Stomach (tissue), 9 donors: ENCODE measurements around the gene SPDYE1. TPM values are rescaled to one million over a fixed set of nuclear protein-coding genes. Genes with fewer than 3 reads are reported as not detected.
A peak's percentile ranks its signal among the peaks of the same experiment; 100 is the strongest.
"Not testable (repeated sequence)": the region's sequence is repeated elsewhere in the genome, so short reads cannot be mapped to it uniquely, and the experiment has no call there.

Experiments
- DNase-seq, 2 donors: peaks; one replicate each; pipeline versions ENCODE4 v3.0.0 to v3.0.0-alpha.2; 2013 to 2019
- H3K27ac ChIP-seq, 5 donors: fragments of 200-600 bp in 4 of 5; sonication (generic) in 4 of 5; one replicate each; pipeline ENCODE4 v1.5.1; 2013 to 2019; ENCODE audit warnings: mild to moderate bottlenecking in 1 of 5, moderate library complexity in 1 of 5
- H3K27me3 ChIP-seq, 3 donors: fragments of 200-600 bp; sonication (generic); one replicate each; pipeline ENCODE4 v1.5.1; 2017 to 2019; ENCODE audit warnings: mixed run types in 1 of 3
- H3K36me3 ChIP-seq, 4 donors: fragments of 200-600 bp; sonication (generic); 1 replicate in 3 of 4; 2 replicates in 1 of 4; pipeline ENCODE4 v1.5.1; 2016 to 2019
- H3K4me1 ChIP-seq, 4 donors: fragments of 200-600 bp; sonication (generic); one replicate each; pipeline ENCODE4 v1.5.1; 2016 to 2019
- H3K4me3 ChIP-seq, 4 donors: fragments of 200-600 bp; sonication (generic) in 3 of 4; one replicate each; pipeline ENCODE4 v1.5.1; 2016 to 2019; ENCODE audit warnings: mild to moderate bottlenecking in 1 of 4
- H3K9me3 ChIP-seq, 4 donors: fragments of 200-600 bp; sonication (generic); one replicate each; pipeline ENCODE4 v1.5.1; 2016 to 2019
- CTCF ChIP-seq, 7 experiments: fragments of 450-650 bp in 4 of 7; fragments of 200-600 bp in 3 of 7; sonication (generic) in 3 of 7; IDR thresholded peaks; one replicate each; pipeline ENCODE4 v1.5.1; 2016 to 2019; ENCODE audit warnings: antibody characterized with exemption in 7 of 7, control low read depth in 2 of 7, mild to moderate bottlenecking in 1 of 7
- EP300 ChIP-seq: sonication (generic); formaldehyde crosslinking; IDR thresholded peaks from one replicate; pipeline ENCODE4 v1.6.1; 2017; ENCODE audit warnings: antibody characterized with exemption
- POLR2A ChIP-seq, 4 donors: fragments of 450-650 bp; IDR thresholded peaks; one replicate each; pipeline ENCODE4 v1.6.1; 2016; ENCODE audit warnings: antibody characterized with exemption in 4 of 4, control low read depth in 2 of 4, mild to moderate bottlenecking in 1 of 4, moderate library complexity in 1 of 4
- POLR2AphosphoS5 ChIP-seq, 3 donors: sonication (generic); formaldehyde crosslinking; IDR thresholded peaks; one replicate each; pipeline ENCODE4 v1.6.1; 2016; ENCODE audit warnings: antibody characterized with exemption in 3 of 3
- WGBS, 5 donors: extraction: QIAGEN DNeasy Blood & Tissue Kit in 3 of 5; methylation state at CpG; one replicate each; pipeline versions ENCODE4 v1.1.5 to v1.1.7; 2013 to 2018; 5-methylcytosine and 5-hydroxymethylcytosine counted together
- intact Hi-C: fragments of 100-400 bp; cut with DNase I; formaldehyde crosslinking; loops from one replicate; pipeline ENCODE4 v1.15.1; 2023; ENCODE audit warnings: low total_unique reads
- polyA plus RNA-seq, 3 donors: library from polyadenylated mRNA; stranded (reverse); fragments of 200-250 nt; gene quantifications; one replicate each; pipeline ENCODE4 v1.2.3, GENCODE V29; 2013
- total RNA-seq, 5 donors: library from RNA; depleted of rRNA; stranded (reverse); fragments of >200 nt; gene quantifications; one replicate each; pipeline versions ENCODE4 v1.1.0 to v1.2.3, GENCODE V29; 2014 to 2016
- donor health status: healthy with polysubstance abuse.
- donor health status: Bipolar disorder and iron deficiency.
- donor health status: healthy.

Gene SPDYE1
- total and polyA plus RNA-seq, 8 donors: not detected

GRCh38 chr7:43977525-43977924, 20.2 kb upstream of the SPDYE1 start:
- Histone ChIP-seq H3K27ac (no peak overlapping the region), H3K4me1 (no peaks in the 10 kb centered on the region), H3K9me3 (no peaks in the 10 kb centered on the region), H3K36me3 (no peaks in the 10 kb centered on the region), H3K27me3 (no peaks in the 10 kb centered on the region), H3K4me3 (no peak overlapping the region)
- intact Hi-C loops: no loop called here
- 88 to 100% (median 100%) methylated on average over 1 of the region's 1 CpG for WGBS, 5 donors
- TF ChIP-seq CTCF (IDR thresholded peaks at IDR 0.05): no peak
- TF ChIP-seq POLR2AphosphoS5 (IDR thresholded peaks at IDR 0.05): no peak
- TF ChIP-seq POLR2A (IDR thresholded peaks at IDR 0.05): no peak
- TF ChIP-seq EP300: no peak
- no peak for DNase-seq

GRCh38 chr7:43978102-43978501, 19.6 kb upstream of the SPDYE1 start:
- intact Hi-C loops: not testable (repeated sequence)

GRCh38 chr7:43982848-43983247, 14.8 kb upstream of the SPDYE1 start:
- intact Hi-C loops, DNase-seq, H3K4me3 ChIP-seq, H3K36me3 ChIP-seq, H3K27me3 ChIP-seq, H3K9me3 ChIP-seq, H3K27ac ChIP-seq: not testable (repeated sequence)
- peaks cover 0 to 13% (median 9%) of the 10 kb centered on the region in 4 donors for H3K4me1 ChIP-seq
- no CpG with 5 or more reads among the region's 6 CpGs for WGBS, 5 donors

More at GRCh38 chr7:43978102-43978501, 19.6 kb upstream of the SPDYE1 start:
- DNase-seq, H3K4me1 ChIP-seq, H3K27ac ChIP-seq, H3K36me3 ChIP-seq, H3K27me3 ChIP-seq, H3K9me3 ChIP-seq, H3K4me3 ChIP-seq: not testable (repeated sequence)
- 82 to 91% (median 84%) methylated on average over 11 of the region's 11 CpGs for WGBS, 5 donors

GRCh38 chr7:43983736-43984135, 14.0 kb upstream of the SPDYE1 start:
- not testable (repeated sequence) for H3K27ac ChIP-seq

GRCh38 chr7:43985904-43986864, 11.5 kb upstream of the SPDYE1 start:
- peak in 3 of 7 experiments; percentile 56 to 86 (median 66) for TF ChIP-seq CTCF (IDR thresholded peaks at IDR 0.05)
- peaks cover 0 to 13% (median 9%) of the 10 kb centered on the region in 4 donors for H3K4me1 ChIP-seq
- WGBS, 5 donors: 11 to 77% (median 21%) methylated on average over 3 to 29 of the region's 33 CpGs
- H3K9me3 ChIP-seq, H3K27me3 ChIP-seq, H3K36me3 ChIP-seq, intact Hi-C loops: not testable (repeated sequence)
- peak; percentile 67 to 77 for DNase-seq
- peak overlapping the region in 3 of 4 donors; percentile 18 to 29 (median 24) for H3K4me3 ChIP-seq
- peak overlapping the region in 2 of 5 donors; percentile 57 to 65 for H3K27ac ChIP-seq

More at GRCh38 chr7:43983736-43984135, 14.0 kb upstream of the SPDYE1 start:
- H3K9me3 ChIP-seq, H3K27me3 ChIP-seq, DNase-seq, H3K36me3 ChIP-seq, H3K4me3 ChIP-seq, intact Hi-C loops: not testable (repeated sequence)
- H3K4me1 ChIP-seq: peaks cover 0 to 13% (median 9%) of the 10 kb centered on the region in 4 donors
- WGBS, 5 donors: 69 to 100% (median 79%) methylated on average over 1 to 2 of the region's 2 CpGs

- H3K36me3 ChIP-seq, H3K4me3 ChIP-seq, H3K27ac ChIP-seq, intact Hi-C loops, DNase-seq, H3K27me3 ChIP-seq, H3K9me3 ChIP-seq: not testable (repeated sequence)
- 84 to 96% (median 87%) methylated on average over 5 to 9 of the region's 9 CpGs for WGBS, 5 donors
- peaks cover 0 to 13% (median 9%) of the 10 kb centered on the region in 4 donors for H3K4me1 ChIP-seq
Observed at GRCh38 chr7:43987476-43987875, 10.2 kb upstream of the SPDYE1 start.

GRCh38 chr7:43990011-43990585, 7.6 kb upstream of the SPDYE1 start:
- H3K27me3 ChIP-seq, H3K36me3 ChIP-seq, H3K4me3 ChIP-seq, H3K9me3 ChIP-seq, intact Hi-C loops, H3K27ac ChIP-seq: not testable (repeated sequence)
- H3K4me1 ChIP-seq: peaks cover 0 to 13% (median 9%) of the 10 kb centered on the region in 4 donors
- DNase-seq: peak in 1 of 2 donors; percentile 14
- WGBS, 5 donors: 58 to 72% (median 64%) methylated on average over 8 to 12 of the region's 12 CpGs

- H3K9me3 ChIP-seq, H3K27me3 ChIP-seq, H3K4me3 ChIP-seq, H3K27ac ChIP-seq, intact Hi-C loops, H3K36me3 ChIP-seq, DNase-seq, H3K4me1 ChIP-seq: not testable (repeated sequence)
- 95 to 100% (median 98%) methylated on average over 1 of the region's 1 CpG for WGBS, 5 donors
Observed at GRCh38 chr7:43990829-43991228, 6.9 kb upstream of the SPDYE1 start.

- intact Hi-C loops, H3K4me1 ChIP-seq, DNase-seq, H3K9me3 ChIP-seq, H3K4me3 ChIP-seq, H3K27ac ChIP-seq, H3K36me3 ChIP-seq, H3K27me3 ChIP-seq: not testable (repeated sequence)
- 81 to 87% (median 87%) methylated on average over 7 of the region's 7 CpGs for WGBS, 5 donors
Observed at GRCh38 chr7:43992896-43993295, 4.8 kb upstream of the SPDYE1 start.
